H1 (cell line): ENCODE results near the gene MPIG6B. TPM values are rescaled to one million over a fixed set of nuclear protein-coding genes. Genes with fewer than 3 reads are reported as not detected.
A peak's percentile ranks its signal among the peaks of the same experiment; 100 is the strongest.

Experiments used
- ATF2 ChIP-seq: IDR thresholded peaks from 2 replicates; pipeline ENCODE4 v1.6.1; 2012; ENCODE audit warnings: low read length, inconsistent platforms
- BCL11A ChIP-seq, 2 experiments: IDR thresholded peaks; one replicate each; pipeline ENCODE4 v1.6.1; 2011; ENCODE audit warnings: low read depth in 2 of 2, low read length in 2 of 2, mild to moderate bottlenecking in 2 of 2
- BRCA1 ChIP-seq: IDR thresholded peaks from 2 replicates; pipeline ENCODE4 v1.6.1; 2012; ENCODE audit warnings: low read depth, low read length, improper control_type of control experiment
- CBX8 ChIP-seq: fragments of 300-800, 300-1000 bp; sonication (generic); IDR thresholded peaks from 2 replicates; pipeline ENCODE4 v1.7.1; 2016; ENCODE audit warnings: low read depth, low read length, borderline replicate concordance
- CEBPB ChIP-seq: IDR thresholded peaks from 2 replicates; pipeline ENCODE4 v1.6.1; 2012; ENCODE audit warnings: low read depth, low read length
- CTBP2 ChIP-seq: IDR thresholded peaks from 2 replicates; pipeline ENCODE4 v1.7.0; 2011; ENCODE audit warnings: borderline replicate concordance, mild to moderate bottlenecking, moderate library complexity, mixed read lengths, low read length; ENCODE audit not compliant: insufficient read depth, insufficient read length
- HDAC2 ChIP-seq, 2 experiments: fragments of 300-600 bp in 1 of 2; sonication (generic) in 1 of 2; IDR thresholded peaks; 2 replicates each; pipeline ENCODE4 v1.6.1; 2011 to 2012; ENCODE audit warnings: low read depth in 2 of 2, low read length in 2 of 2, mild to moderate bottlenecking in 2 of 2, moderate library complexity in 2 of 2, borderline replicate concordance in 1 of 2, inconsistent platforms in 1 of 2
- JUN ChIP-seq: IDR thresholded peaks from 2 replicates; pipeline ENCODE4 v1.6.1; 2011; ENCODE audit warnings: low read depth, mild to moderate bottlenecking, improper control_type of control experiment, low read length
- KDM1A ChIP-seq: fragments of 200-600, 300-600 bp; sonication (generic); IDR thresholded peaks from 2 replicates; pipeline ENCODE4 v1.7.1; 2016; ENCODE audit warnings: mild to moderate bottlenecking, low read length, borderline replicate concordance
- KDM5A ChIP-seq: fragments of 200-600 bp; IDR thresholded peaks from 2 replicates; pipeline ENCODE4 v1.7.1; 2012; ENCODE audit warnings: mild to moderate bottlenecking, low read length, inconsistent platforms, mixed read lengths
- NANOG ChIP-seq: IDR thresholded peaks from 2 replicates; pipeline ENCODE4 v1.6.1; 2011; ENCODE audit warnings: low read length, low read depth, mild to moderate bottlenecking, inconsistent platforms; ENCODE audit not compliant: insufficient read depth, poor library complexity, severe bottlenecking
- RNF2 ChIP-seq: fragments of 200-900, 300-1000 bp; sonication (generic); IDR thresholded peaks from 2 replicates; pipeline ENCODE4 v1.7.1; 2016; ENCODE audit warnings: borderline replicate concordance, low read depth, mild to moderate bottlenecking, antibody characterized with exemption, low read length; ENCODE audit not compliant: poor library complexity, severe bottlenecking; ENCODE audit errors: missing control alignments
- SIN3A ChIP-seq, 2 experiments: IDR thresholded peaks in 1 of 2; conservative IDR thresholded peaks in 1 of 2; 2 replicates each; pipeline ENCODE4 v1.6.1; 2011 to 2012; ENCODE audit warnings: low read length in 2 of 2, improper control_type of control experiment in 1 of 2, low read depth in 1 of 2, mild to moderate bottlenecking in 1 of 2
- SIX5 ChIP-seq: IDR thresholded peaks from 2 replicates; pipeline ENCODE4 v1.6.1; 2011; ENCODE audit warnings: mild to moderate bottlenecking, low read depth, low read length
- SP2 ChIP-seq: IDR thresholded peaks from 2 replicates; pipeline ENCODE4 v1.6.1; 2012; ENCODE audit warnings: mild to moderate bottlenecking, low read length, inconsistent platforms
- SRF ChIP-seq: IDR thresholded peaks from 2 replicates; pipeline ENCODE4 v1.6.1; 2011; ENCODE audit warnings: mild to moderate bottlenecking, low read depth, low read length, moderate library complexity
- TAF1 ChIP-seq: IDR thresholded peaks from 2 replicates; pipeline ENCODE4 v1.6.1; 2011; ENCODE audit warnings: mild to moderate bottlenecking, low read depth, low read length
- TBP ChIP-seq: IDR thresholded peaks from 2 replicates; pipeline ENCODE4 v1.6.1; 2011; ENCODE audit warnings: low read depth, low read length, improper control_type of control experiment
- TCF12 ChIP-seq: IDR thresholded peaks from 2 replicates; pipeline ENCODE4 v1.6.1; 2011; ENCODE audit warnings: low read depth, mild to moderate bottlenecking, low read length
- TEAD4 ChIP-seq: IDR thresholded peaks from 2 replicates; pipeline ENCODE4 v1.6.1; 2012; ENCODE audit warnings: low read depth, low read length, inconsistent platforms, mixed read lengths
- YY1 ChIP-seq: IDR thresholded peaks from 2 replicates; pipeline ENCODE4 v1.6.1; 2011; ENCODE audit warnings: low read depth, mild to moderate bottlenecking, low read length
- polyA plus RNA-seq, 7 experiments: library from polyadenylated mRNA; depleted of rRNA in 3 of 7; stranded (reverse) in 5 of 7; unstranded in 2 of 7; fragments of >200 nt in 5 of 7; fragments of 200-250 nt in 2 of 7; gene quantifications; 1 replicate in 5 of 7; 2 replicates in 1 of 7; 4 replicates in 1 of 7; pipeline versions ENCODE4 v1.2.1 to v1.2.3, GENCODE V29; 2011 to 2013; ENCODE audit warnings: missing spikeins in 2 of 7, mixed read lengths in 2 of 7
- total RNA-seq: library from RNA; stranded (reverse); fragmentation: NEBNext Ultra II Directional; extraction: Animal tissue kit (Norgen Biotek cat#: 25700); gene quantifications from 2 replicates; pipeline ENCODE4 v1.2.1, GENCODE V29; 2021
- TF ChIP-seq, protein P1 (sequence below): IDR thresholded peaks from 2 replicates; pipeline ENCODE4 v1.6.1; 2011; ENCODE audit warnings: low read length, improper control_type of control experiment

MPIG6B gene
- total and polyA plus RNA-seq, 2 of the 8 experiments (the other 6 are each of a cell fraction or from before 2014, with no cell fraction given), result 0.18 TPM; not detected in 1

GRCh38 chr6:31729515-31729978 lies 6.4 kb downstream of the MPIG6B start (continued):
- TF ChIP-seq KDM5A (no peak; the same call in 1 of the 2 replicates), BCL11A (IDR thresholded peaks at IDR 0.05; ENCODE audit: low read depth in 2 of 2, low read length in 2 of 2) (no peak), YY1 (0 out of 2 replicates have a peak, but pooled peaks have one; percentile 39), ATF2 (no peak), CBX8 (no peak), JUN (no peak), NANOG (no peak), HDAC2 (IDR thresholded peaks at IDR 0.05; ENCODE audit: borderline replicate concordance in 1 of 2, low read depth in 2 of 2, low read length in 2 of 2) (peak in 1 of 2 experiments; percentile 85; a peak in 1 of 4 replicates), SIN3A (conservative IDR thresholded peaks at IDR 0.05 in 1 of 2, IDR thresholded peaks at IDR 0.05 in 1 of 2; ENCODE audit: low read depth in 1 of 2, low read length in 2 of 2) (peak; percentile 87 to 96; a peak in 3 of 4 replicates), TEAD4 (peak; percentile 73), CTBP2 (no peak), CEBPB (no peak), SIX5 (no peak), TCF12 (no peak), TAF1 (no peak), TBP (peak; percentile 51; the same call in 1 of the 2 replicates), KDM1A (no peak), BRCA1 (no peak), SRF (no peak), SP2 (no peak), RNF2 (no peak)
- TF ChIP-seq, protein P1, sequence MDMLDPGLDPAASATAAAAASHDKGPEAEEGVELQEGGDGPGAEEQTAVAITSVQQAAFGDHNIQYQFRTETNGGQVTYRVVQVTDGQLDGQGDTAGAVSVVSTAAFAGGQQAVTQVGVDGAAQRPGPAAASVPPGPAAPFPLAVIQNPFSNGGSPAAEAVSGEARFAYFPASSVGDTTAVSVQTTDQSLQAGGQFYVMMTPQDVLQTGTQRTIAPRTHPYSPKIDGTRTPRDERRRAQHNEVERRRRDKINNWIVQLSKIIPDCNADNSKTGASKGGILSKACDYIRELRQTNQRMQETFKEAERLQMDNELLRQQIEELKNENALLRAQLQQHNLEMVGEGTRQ, result no peak
